Measurements from ENCODE around the gene KLHDC4.

DNA sequence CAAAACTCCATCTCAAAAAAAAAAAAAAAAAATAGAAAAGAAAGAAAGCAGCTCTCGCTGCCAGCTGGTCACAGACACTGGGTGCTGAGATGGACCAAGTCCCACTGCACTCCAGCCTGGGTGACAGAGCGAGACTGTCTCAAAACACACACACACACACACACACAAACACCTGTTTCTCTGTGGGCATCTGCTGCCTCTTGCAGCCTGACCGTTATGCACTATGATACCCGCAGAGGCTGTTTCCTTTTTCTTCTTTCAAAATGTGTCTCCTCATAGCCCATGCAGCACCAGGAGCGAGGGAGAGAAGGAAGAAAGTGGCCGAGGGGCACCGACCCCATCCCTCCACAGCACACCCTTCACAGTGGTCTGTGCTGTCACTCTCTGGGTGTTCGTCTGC is 36.9 kb upstream of the KLHDC4 start:
- TF ChIP-seq CREB1 (IDR thresholded peaks at IDR 0.05; ENCODE audit: low read depth) (no peak), NFXL1 (IDR thresholded peaks at IDR 0.05; ENCODE audit: borderline replicate concordance) (no peak), CHD2 (IDR thresholded peaks at IDR 0.05; ENCODE audit: borderline replicate concordance, low read depth, low read length) (no peak), CTCF (IDR thresholded peaks at IDR 0.05 in 2 of 3, conservative IDR thresholded peaks at IDR 0.05 in 1 of 3; ENCODE audit: control insufficient read depth in 2 of 3, extremely low read depth in 1 of 3, insufficient read depth in 1 of 3, low read depth in 3 of 3, low read length in 3 of 3) (no peak), NFIC (IDR thresholded peaks at IDR 0.05; ENCODE audit: low read depth, low read length) (no peak), GABPA (IDR thresholded peaks at IDR 0.05; ENCODE audit: low read depth) (no peak), FOXM1 (IDR thresholded peaks at IDR 0.05; ENCODE audit: low read depth, low read length) (no peak), RCOR1 (conservative IDR thresholded peaks at IDR 0.05; ENCODE audit: low read depth, low read length) (no peak), MEF2A (IDR thresholded peaks at IDR 0.05; ENCODE audit: insufficient read depth, low read depth, low read length) (no peak), MTA3 (IDR thresholded peaks at IDR 0.05; ENCODE audit: borderline replicate concordance, low read length) (no peak), RFX5 (IDR thresholded peaks at IDR 0.05; ENCODE audit: low read depth, low read length) (no peak), PBX3 (IDR thresholded peaks at IDR 0.05; ENCODE audit: insufficient replicate concordance, low read depth, low read length) (no peak), POLR2AphosphoS5 (IDR thresholded peaks at IDR 0.05; ENCODE audit: low read length) (no peak)
- TF ChIP-seq, protein P1, sequence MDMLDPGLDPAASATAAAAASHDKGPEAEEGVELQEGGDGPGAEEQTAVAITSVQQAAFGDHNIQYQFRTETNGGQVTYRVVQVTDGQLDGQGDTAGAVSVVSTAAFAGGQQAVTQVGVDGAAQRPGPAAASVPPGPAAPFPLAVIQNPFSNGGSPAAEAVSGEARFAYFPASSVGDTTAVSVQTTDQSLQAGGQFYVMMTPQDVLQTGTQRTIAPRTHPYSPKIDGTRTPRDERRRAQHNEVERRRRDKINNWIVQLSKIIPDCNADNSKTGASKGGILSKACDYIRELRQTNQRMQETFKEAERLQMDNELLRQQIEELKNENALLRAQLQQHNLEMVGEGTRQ (IDR thresholded peaks at IDR 0.05; ENCODE audit: borderline replicate concordance, low read depth, low read length), result no peak

Measured in GM12878 (cell line).